T-helper 17 cell (primary cell): ENCODE measurements around the gene SPEM3. TPM values are rescaled to one million over a fixed set of nuclear protein-coding genes. Genes with fewer than 3 reads are reported as not detected.
A peak's percentile ranks its signal among the peaks of the same experiment; 100 is the strongest.

ENCODE experiments used
- ATAC-seq: fragments of 150-1000 bp; cut with Tn5 transposase; 2 replicates; pipeline ENCODE4 v1.10.0; 2021; ENCODE audit warnings: mild to moderate bottlenecking, moderate library complexity
- DNase-seq, 3 donors: peaks; one replicate each; pipeline versions ENCODE4 v3.0.0 to v3.0.0-alpha.2; 2020 to 2021
- H3K9me3 ChIP-seq: one replicate; pipeline ENCODE4 v1.7.0; 2013; ENCODE audit warnings: low read length, mild to moderate bottlenecking; ENCODE audit not compliant: control insufficient read depth, poor library complexity, severe bottlenecking
- H3K27ac Mint-ChIP-seq: one replicate; pipeline ENCODE4 v1.8.0; 2022; ENCODE audit warnings: mild to moderate bottlenecking, moderate library complexity, mixed read lengths
- H3K27me3 Mint-ChIP-seq: one replicate; pipeline ENCODE4 v1.8.0; 2022; ENCODE audit warnings: mixed read lengths
- H3K36me3 Mint-ChIP-seq: one replicate; pipeline ENCODE4 v1.8.0; 2022; ENCODE audit warnings: low read depth, mixed read lengths
- H3K4me1 Mint-ChIP-seq: one replicate; pipeline ENCODE4 v1.8.0; 2022; ENCODE audit warnings: mild to moderate bottlenecking, mixed read lengths
- H3K4me3 Mint-ChIP-seq: one replicate; pipeline ENCODE4 v1.8.0; 2022; ENCODE audit warnings: mild to moderate bottlenecking, moderate library complexity, mixed read lengths
- total RNA-seq, 4 donors: library from RNA in 2 of 4; stranded (reverse) in 2 of 4; gene quantifications; one replicate each; pipeline ENCODE4 v1.2.3 and lab custom pipeline; 2022 to 2026

SPEM3 gene
- total RNA-seq, 2 donors from 2014 or later = not detected

GRCh38 chr17:7406235-7406825, 22.3 kb upstream of the SPEM3 start:
- H3K27ac Mint-ChIP-seq = peak overlapping the region; percentile 78

GRCh38 chr17:7407082-7407481, 21.6 kb upstream of the SPEM3 start:
- no peaks in the 10 kb centered on the region for H3K9me3 ChIP-seq
- Mint-ChIP-seq H3K4me3 (peak overlapping the region; percentile 56), H3K4me1 (peaks cover 25% of the 10 kb centered on the region), H3K27me3 (no peaks in the 10 kb centered on the region), H3K36me3 (peaks cover 2% of the 10 kb centered on the region), H3K27ac (no peak overlapping the region)
- ATAC-seq = no peak
- DNase-seq = no peak

More at GRCh38 chr17:7406235-7406825, 22.3 kb upstream of the SPEM3 start:
- Mint-ChIP-seq H3K4me3 (peak overlapping the region; percentile 84), H3K27me3 (no peaks in the 10 kb centered on the region), H3K36me3 (peaks cover 2% of the 10 kb centered on the region), H3K4me1 (peaks cover 25% of the 10 kb centered on the region)
- no peak for ATAC-seq
- no peak for DNase-seq
- no peaks in the 10 kb centered on the region for H3K9me3 ChIP-seq

GRCh38 chr17:7407485-7408251, 21.0 kb upstream of the SPEM3 start, which contains the start of gene NLGN2:
Gene NLGN2, plus strand, starts transcription at chr17:7407845. Its CDS starts 411 bp downstream, at chr17:7408256.
- peaks cover 25% of the 10 kb centered on the region for H3K4me1 Mint-ChIP-seq
- H3K36me3 Mint-ChIP-seq = peaks cover 2% of the 10 kb centered on the region
- DNase-seq (no peak), ATAC-seq (no peak)
- H3K27me3 Mint-ChIP-seq = no peaks in the 10 kb centered on the region
- no peak within 1 kb of the TSS for H3K27ac Mint-ChIP-seq
- no peaks in the 10 kb centered on the region for H3K9me3 ChIP-seq
- peak within 1 kb of the TSS; percentile 67 for H3K4me3 Mint-ChIP-seq

GRCh38 chr17:7408252-7408727, 20.4 kb upstream of the SPEM3 start:
- H3K4me1 Mint-ChIP-seq = peaks cover 24% of the 10 kb centered on the region
- no peak overlapping the region for H3K27ac Mint-ChIP-seq
- DNase-seq (no peak), ATAC-seq (no peak)
- no peaks in the 10 kb centered on the region for H3K9me3 ChIP-seq
- H3K36me3 Mint-ChIP-seq = peaks cover 2% of the 10 kb centered on the region
- H3K4me3 Mint-ChIP-seq = peak overlapping the region; percentile 67
- no peaks in the 10 kb centered on the region for H3K27me3 Mint-ChIP-seq

- Mint-ChIP-seq H3K27me3 (no peaks in the 10 kb centered on the region), H3K27ac (no peak overlapping the region), H3K4me1 (peaks cover 24% of the 10 kb centered on the region), H3K4me3 (peak overlapping the region; percentile 67), H3K36me3 (peaks cover 2% of the 10 kb centered on the region)
- H3K9me3 ChIP-seq = no peaks in the 10 kb centered on the region
- no peak for ATAC-seq
- no peak for DNase-seq
Observed at GRCh38 chr17:7408863-7409262, 19.8 kb upstream of the SPEM3 start.

GRCh38 chr17:7409716-7410115, 18.9 kb upstream of the SPEM3 start:
- Mint-ChIP-seq H3K36me3 (peaks cover 2% of the 10 kb centered on the region), H3K27me3 (no peaks in the 10 kb centered on the region), H3K4me3 (peak overlapping the region; percentile 67), H3K4me1 (peaks cover 24% of the 10 kb centered on the region), H3K27ac (peak overlapping the region; percentile 22)
- DNase-seq (no peak), ATAC-seq (no peak)
- H3K9me3 ChIP-seq = no peaks in the 10 kb centered on the region

GRCh38 chr17:7410634-7411426, 17.8 kb upstream of the SPEM3 start:
- no peak overlapping the region for H3K27ac Mint-ChIP-seq
- no peak for ATAC-seq
- no peak overlapping the region for H3K4me3 Mint-ChIP-seq
- DNase-seq = no peak
- H3K9me3 ChIP-seq = no peaks in the 10 kb centered on the region
- no peaks in the 10 kb centered on the region for H3K27me3 Mint-ChIP-seq
- H3K4me1 Mint-ChIP-seq = peaks cover 18% of the 10 kb centered on the region
- H3K36me3 Mint-ChIP-seq = peaks cover 2% of the 10 kb centered on the region

GRCh38 chr17:7411427-7411750, 17.3 kb upstream of the SPEM3 start:
- Mint-ChIP-seq H3K27ac (no peak overlapping the region), H3K4me3 (no peak overlapping the region), H3K36me3 (no peaks in the 10 kb centered on the region), H3K4me1 (peaks cover 13% of the 10 kb centered on the region), H3K27me3 (no peaks in the 10 kb centered on the region)
- H3K9me3 ChIP-seq = no peaks in the 10 kb centered on the region
- DNase-seq (no peak), ATAC-seq (no peak)

- no peak overlapping the region for H3K4me3 Mint-ChIP-seq
- DNase-seq (no peak), ATAC-seq (no peak)
- no peaks in the 10 kb centered on the region for H3K27me3 Mint-ChIP-seq
- no peaks in the 10 kb centered on the region for H3K36me3 Mint-ChIP-seq
- H3K4me1 Mint-ChIP-seq = peaks cover 11% of the 10 kb centered on the region
- H3K27ac Mint-ChIP-seq = no peak overlapping the region
- no peaks in the 10 kb centered on the region for H3K9me3 ChIP-seq
Observed at GRCh38 chr17:7413346-7413985, 15.2 kb upstream of the SPEM3 start.

GRCh38 chr17:7414837-7415236, 13.8 kb upstream of the SPEM3 start:
- no peak for ATAC-seq
- H3K27ac Mint-ChIP-seq = no peak overlapping the region
- H3K36me3 Mint-ChIP-seq = no peaks in the 10 kb centered on the region

GRCh38 chr17:7415784-7416183, 12.9 kb upstream of the SPEM3 start:
- Mint-ChIP-seq H3K36me3 (no peaks in the 10 kb centered on the region), H3K4me1 (peaks cover 9% of the 10 kb centered on the region), H3K27me3 (peaks cover 6% of the 10 kb centered on the region), H3K4me3 (no peak overlapping the region), H3K27ac (no peak overlapping the region)
- no peaks in the 10 kb centered on the region for H3K9me3 ChIP-seq
- ATAC-seq = no peak
- DNase-seq = no peak

More at GRCh38 chr17:7414837-7415236, 13.8 kb upstream of the SPEM3 start:
- DNase-seq = no peak
- Mint-ChIP-seq H3K4me1 (peaks cover 12% of the 10 kb centered on the region), H3K4me3 (no peak overlapping the region), H3K27me3 (peaks cover 6% of the 10 kb centered on the region)
- H3K9me3 ChIP-seq = no peaks in the 10 kb centered on the region

GRCh38 chr17:7416323-7416722, 12.3 kb upstream of the SPEM3 start:
- ATAC-seq (no peak), DNase-seq (no peak)
- Mint-ChIP-seq H3K4me3 (no peak overlapping the region), H3K27me3 (peaks cover 6% of the 10 kb centered on the region), H3K36me3 (no peaks in the 10 kb centered on the region), H3K4me1 (peaks cover 9% of the 10 kb centered on the region), H3K27ac (no peak overlapping the region)
- no peaks in the 10 kb centered on the region for H3K9me3 ChIP-seq
